H1 (cell line): ENCODE data around the gene DDOST. TPM values are rescaled to one million over a fixed set of nuclear protein-coding genes. Genes with fewer than 3 reads are reported as not detected.

Experiments used
- CTCF ChIA-PET: fragments of 300-600 bp; sonication (Branson Sonifier 250); formaldehyde crosslinking; loops from one replicate; lab custom pipeline; 2021; ENCODE audit not compliant: partially characterized antibody; lab: Charles Lee
- POLR2A ChIA-PET: fragments of 300-600 bp; sonication (Branson Sonifier 250); formaldehyde crosslinking; loops from one replicate; lab custom pipeline; 2021; ENCODE audit warnings: inconsistent platforms; ENCODE audit not compliant: partially characterized antibody; lab: Charles Lee
- DNase-seq, 2 experiments: peaks; one replicate each; pipeline versions ENCODE4 v3.0.0 to v3.0.0-alpha.2; 2010 to 2022; ENCODE audit warnings: low spot score in 2 of 2, low read depth in 1 of 2, mixed read lengths in 1 of 2
- FAIRE-seq: peaks from 2 replicates; lab custom pipeline; 2011; peaks lifted over from hg19 to GRCh38; lab: Jason Lieb, UNC
- H2AFZ ChIP-seq: 2 replicates; pipeline ENCODE4 v1.8.1; 2012; ENCODE audit warnings: low read length, inconsistent platforms
- H2AK5ac ChIP-seq: 2 replicates; pipeline ENCODE4 v1.6.1; 2013; ENCODE audit warnings: low read depth, low read length
- H2BK120ac ChIP-seq: replicated peaks from 2 replicates; pipeline ENCODE3; 2013; ENCODE audit warnings: low read depth, low read length, inconsistent platforms
- H2BK12ac ChIP-seq: 2 replicates; pipeline ENCODE4 v1.6.1; 2013; ENCODE audit warnings: low read depth, low read length
- H2BK15ac ChIP-seq: 2 replicates; pipeline ENCODE4 v1.6.1; 2013; ENCODE audit warnings: low read length
- H2BK20ac ChIP-seq: 2 replicates; pipeline ENCODE4 v1.6.1; 2013; ENCODE audit warnings: low read length
- H2BK5ac ChIP-seq: 2 replicates; pipeline ENCODE4 v1.6.1; 2013; ENCODE audit warnings: low read depth, low read length
- H3K14ac ChIP-seq: 2 replicates; pipeline ENCODE4 v1.6.1; 2013; ENCODE audit warnings: inconsistent platforms; ENCODE audit not compliant: insufficient read length
- H3K18ac ChIP-seq: 2 replicates; pipeline ENCODE4 v1.6.1; 2013; ENCODE audit warnings: low read length; ENCODE audit errors: extremely low read depth
- H3K23ac ChIP-seq: 2 replicates; pipeline ENCODE4 v1.6.1; 2013; ENCODE audit warnings: inconsistent platforms; ENCODE audit not compliant: insufficient read length
- H3K23me2 ChIP-seq: 2 replicates; pipeline ENCODE4 v1.6.1; 2013; ENCODE audit warnings: low read depth, low read length
- H3K27ac ChIP-seq: 2 replicates; pipeline ENCODE4 v1.6.1; 2011; ENCODE audit warnings: low read depth, low read length, inconsistent platforms
- H3K27me3 ChIP-seq, 4 experiments: replicated peaks in 1 of 4; 1 replicate in 1 of 4; 2 replicates in 3 of 4; pipeline versions ENCODE4 v1.6.1 to v1.8.1; 2011 to 2013; ENCODE audit warnings: low read length in 3 of 4, mild to moderate bottlenecking in 3 of 4, inconsistent platforms in 2 of 4, mixed read lengths in 2 of 4, moderate library complexity in 1 of 4; ENCODE audit not compliant: control insufficient read depth in 3 of 4, insufficient read depth in 3 of 4; ENCODE audit errors: extremely low read depth in 1 of 4
- H3K36me3 ChIP-seq, 4 experiments: 2 replicates each; pipeline versions ENCODE4 v1.6.1 to v1.8.1; 2011 to 2013; ENCODE audit warnings: mild to moderate bottlenecking in 4 of 4, low read length in 3 of 4, moderate library complexity in 2 of 4, control low read depth in 1 of 4, inconsistent platforms in 1 of 4; ENCODE audit not compliant: insufficient read depth in 4 of 4, control insufficient read depth in 2 of 4
- H3K4ac ChIP-seq: replicated peaks from 2 replicates; pipeline ENCODE3; 2013; ENCODE audit warnings: low read length, low read depth, mixed read lengths, inconsistent platforms; ENCODE audit not compliant: insufficient read length
- H3K4me1 ChIP-seq, 4 experiments: replicated peaks in 1 of 4; 1 replicate in 1 of 4; 2 replicates in 3 of 4; pipeline versions ENCODE4 v1.6.1 to v1.8.1; 2011 to 2013; ENCODE audit warnings: low read length in 3 of 4, inconsistent platforms in 2 of 4, mixed read lengths in 1 of 4; ENCODE audit not compliant: insufficient read depth in 4 of 4, control insufficient read depth in 3 of 4
- H3K4me2 ChIP-seq, 2 experiments: 2 replicates each; pipeline versions ENCODE4 v1.6.1 to v1.8.1; 2011 to 2013; ENCODE audit warnings: low read depth in 2 of 2, low read length in 2 of 2, control low read depth in 1 of 2, inconsistent platforms in 1 of 2, mild to moderate bottlenecking in 1 of 2; ENCODE audit not compliant: insufficient read depth in 1 of 2
- H3K4me3 ChIP-seq, 4 experiments: fragments of 200-600, 300-600 bp in 1 of 4; sonication (generic), shearing (Covaris generic), sonication (Bioruptor Twin) in 1 of 4; 2 replicates each; pipeline versions ENCODE4 v1.5.1 to v1.8.1; 2011 to 2016; ENCODE audit warnings: low read length in 4 of 4, low read depth in 3 of 4, control low read depth in 2 of 4, inconsistent platforms in 2 of 4, mild to moderate bottlenecking in 2 of 4, mixed read lengths in 1 of 4, moderate library complexity in 1 of 4; ENCODE audit not compliant: insufficient read depth in 2 of 4; ENCODE audit errors: extremely low read depth in 1 of 4
- H3K56ac ChIP-seq: replicated peaks from 2 replicates; pipeline ENCODE3; 2013; ENCODE audit warnings: low read depth, mild to moderate bottlenecking, mixed read lengths, low read length, inconsistent platforms; ENCODE audit not compliant: insufficient read length
- H3K79me1 ChIP-seq: 2 replicates; pipeline ENCODE4 v1.6.1; 2013; ENCODE audit warnings: low read depth, low read length, control low read depth
- H3K79me2 ChIP-seq, 2 experiments: 2 replicates each; pipeline versions ENCODE4 v1.6.1 to v1.8.1; 2012 to 2013; ENCODE audit warnings: low read length in 2 of 2, mild to moderate bottlenecking in 2 of 2, inconsistent platforms in 1 of 2; ENCODE audit not compliant: insufficient read depth in 2 of 2, control insufficient read depth in 1 of 2
- H3K9ac ChIP-seq, 4 experiments: replicated peaks in 1 of 4; 1 replicate in 1 of 4; 2 replicates in 3 of 4; pipeline versions ENCODE4 v1.6.1 to v1.8.1; 2011 to 2013; ENCODE audit warnings: low read depth in 3 of 4, low read length in 3 of 4, control low read depth in 2 of 4, mild to moderate bottlenecking in 2 of 4, moderate library complexity in 2 of 4, inconsistent platforms in 1 of 4; ENCODE audit errors: extremely low read depth in 1 of 4
- H3K9me3 ChIP-seq, 2 experiments: 2 replicates each; pipeline versions ENCODE4 v1.6.1 to v1.8.1; 2012 to 2013; ENCODE audit warnings: mild to moderate bottlenecking in 2 of 2, moderate library complexity in 2 of 2, control low read depth in 1 of 2, inconsistent platforms in 1 of 2, low read depth in 1 of 2, low read length in 1 of 2, mixed read lengths in 1 of 2; ENCODE audit not compliant: insufficient read depth in 2 of 2
- H4K20me1 ChIP-seq, 2 experiments: replicated peaks in 1 of 2; 2 replicates each; pipeline versions ENCODE3 to v1.8.1; 2011 to 2013; ENCODE audit warnings: inconsistent platforms in 2 of 2, low read length in 2 of 2, mild to moderate bottlenecking in 1 of 2; ENCODE audit not compliant: insufficient read depth in 2 of 2, control insufficient read depth in 1 of 2
- H4K5ac ChIP-seq: 2 replicates; pipeline ENCODE4 v1.6.1; 2013; ENCODE audit warnings: low read length, low read depth, mixed read lengths, inconsistent platforms; ENCODE audit not compliant: insufficient read length
- H4K8ac ChIP-seq: 2 replicates; pipeline ENCODE4 v1.8.0; 2013; ENCODE audit warnings: mild to moderate bottlenecking, moderate library complexity, low read length, inconsistent platforms; ENCODE audit not compliant: insufficient read depth; ENCODE audit errors: extremely low read depth
- H4K91ac ChIP-seq: replicated peaks from 2 replicates; pipeline ENCODE3; 2013; ENCODE audit warnings: low read length, mixed read lengths, inconsistent platforms; ENCODE audit not compliant: insufficient read length
- BCL11A ChIP-seq, 2 experiments: IDR thresholded peaks; one replicate each; pipeline ENCODE4 v1.6.1; 2011; ENCODE audit warnings: low read depth in 2 of 2, low read length in 2 of 2, mild to moderate bottlenecking in 2 of 2
- KDM5A ChIP-seq: fragments of 200-600 bp; IDR thresholded peaks from 2 replicates; pipeline ENCODE4 v1.7.1; 2012; ENCODE audit warnings: mild to moderate bottlenecking, low read length, inconsistent platforms, mixed read lengths
- SP1 ChIP-seq: IDR thresholded peaks from 2 replicates; pipeline ENCODE4 v1.6.1; 2011; ENCODE audit warnings: low read depth, low read length
- TAF7 ChIP-seq: optimal IDR thresholded peaks from 2 replicates; pipeline ENCODE3; 2011; ENCODE audit warnings: low read depth, mild to moderate bottlenecking, inconsistent platforms, low read length, moderate library complexity, borderline replicate concordance
- TCF12 ChIP-seq: IDR thresholded peaks from 2 replicates; pipeline ENCODE4 v1.6.1; 2011; ENCODE audit warnings: low read depth, mild to moderate bottlenecking, low read length
- WGBS, 2 experiments: shearing (Covaris generic) in 1 of 2; methylation state at CpG; one replicate each; pipeline versions ENCODE4 v1.1.6 to v1.1.7; 2013 to 2015; ENCODE audit warnings: low lambda C conversion rate in 2 of 2, mixed read lengths in 2 of 2, inconsistent platforms in 1 of 2, low coverage in 1 of 2, missing lambda C conversion rate in 1 of 2; ENCODE audit not compliant: insufficient replicate concordance in 2 of 2, insufficient coverage in 1 of 2, insufficient read length in 1 of 2; ENCODE audit errors: extremely low coverage in 1 of 2, missing lambda C conversion rate in 1 of 2; 5-methylcytosine and 5-hydroxymethylcytosine counted together
- polyA plus RNA-seq, 7 experiments: library from polyadenylated mRNA; depleted of rRNA in 3 of 7; stranded (reverse) in 5 of 7; unstranded in 2 of 7; fragments of >200 nt in 5 of 7; fragments of 200-250 nt in 2 of 7; gene quantifications; 1 replicate in 5 of 7; 2 replicates in 1 of 7; 4 replicates in 1 of 7; pipeline versions ENCODE4 v1.2.1 to v1.2.3, GENCODE V29; 2011 to 2013; ENCODE audit warnings: missing spikeins in 2 of 7, mixed read lengths in 2 of 7
- total RNA-seq: library from RNA; stranded (reverse); fragmentation: NEBNext Ultra II Directional; extraction: Animal tissue kit (Norgen Biotek cat#: 25700); gene quantifications from 2 replicates; pipeline ENCODE4 v1.2.1, GENCODE V29; 2021
- TF ChIP-seq, protein P1 (sequence below): IDR thresholded peaks from 2 replicates; pipeline ENCODE4 v1.6.1; 2011; ENCODE audit warnings: low read length, improper control_type of control experiment

Gene DDOST
- total and polyA plus RNA-seq, 2 of the 8 experiments (the other 6 are each of a cell fraction or from before 2014, with no cell fraction given): 253 to 336 TPM

DNA sequence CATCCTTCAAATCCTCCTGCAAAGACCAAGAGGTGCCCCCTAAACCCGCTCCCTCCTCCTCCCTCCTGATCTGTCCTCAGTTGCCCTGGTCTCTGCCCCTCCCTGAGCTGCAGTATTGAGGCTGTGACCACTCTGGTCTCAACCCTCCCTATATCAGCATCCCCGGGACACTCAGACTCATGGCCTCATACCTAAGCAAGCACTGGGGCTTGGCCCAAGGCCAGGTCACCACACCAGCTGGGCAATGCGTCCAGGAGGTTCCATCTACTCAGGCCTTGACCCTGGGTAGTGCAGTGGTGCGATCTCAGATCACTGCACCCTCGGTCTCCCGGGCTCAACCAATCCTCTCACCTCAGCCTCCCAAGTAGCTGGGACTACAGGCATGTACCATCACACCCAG lies 46.9 kb upstream of the DDOST start:
- no peak overlapping the region for H4K8ac ChIP-seq
- no peak overlapping the region for H2BK5ac ChIP-seq
- no peak overlapping the region for H3K18ac ChIP-seq
- peaks cover 1 to 15% of the 10 kb centered on the region in 2 experiments for H4K20me1 ChIP-seq
- no peak overlapping the region for H2BK12ac ChIP-seq
- no peak overlapping the region for H2AFZ ChIP-seq
- no peaks in the 10 kb centered on the region for H3K9me3 ChIP-seq
- H3K56ac ChIP-seq: no peak overlapping the region
- no peak overlapping the region for H3K4me2 ChIP-seq
- no peaks in the 10 kb centered on the region; a peak in 2 of 8 replicates for H3K36me3 ChIP-seq
- H3K27me3 ChIP-seq: no peaks in the 10 kb centered on the region
- H3K4me3 ChIP-seq: no peak overlapping the region
- H4K91ac ChIP-seq: no peak overlapping the region
- ChIA-PET POLR2A (interaction anchor here (1.0 kb wide), 1 partner anchor 12 kb away, joined by 4 read pairs; no protein-coding TSS in a partner anchor), CTCF (interaction anchor here (0.7 to 4.6 kb wide), 7 partner anchors 8 to 56 kb away, joined by 3 to 29 read pairs (median 4); partner anchors contain the start of genes KIF17 and SH2D5)
- H2BK20ac ChIP-seq: no peak overlapping the region
- no peak overlapping the region for H3K4ac ChIP-seq
- peaks cover 5% of the 10 kb centered on the region; the same call in 1 of the 2 replicates for H3K23me2 ChIP-seq
- H3K9ac ChIP-seq: no peak overlapping the region
- no peaks in the 10 kb centered on the region for H3K4me1 ChIP-seq
- no peak overlapping the region for H3K14ac ChIP-seq
- no peaks in the 10 kb centered on the region for H3K79me1 ChIP-seq
- H3K79me2 ChIP-seq: no peaks in the 10 kb centered on the region
- H3K23ac ChIP-seq: no peak overlapping the region
- WGBS, 2 experiments: 89% methylated on average over 6 of the region's 6 CpGs; no CpG with 5 or more reads in 1 of the 2 experiments
- no peak overlapping the region for H4K5ac ChIP-seq
- H2BK15ac ChIP-seq: no peak overlapping the region
- H2BK120ac ChIP-seq: no peak overlapping the region
- no peak for DNase-seq
- no peak for FAIRE-seq
- H3K27ac ChIP-seq: no peak overlapping the region
- no peak overlapping the region for H2AK5ac ChIP-seq
- TF ChIP-seq BCL11A (IDR thresholded peaks at IDR 0.05; ENCODE audit: low read depth in 2 of 2, low read length in 2 of 2) (no peak), TCF12 (no peak), TAF7 (no peak), SP1 (no peak), KDM5A (no peak)
- TF ChIP-seq, protein P1, sequence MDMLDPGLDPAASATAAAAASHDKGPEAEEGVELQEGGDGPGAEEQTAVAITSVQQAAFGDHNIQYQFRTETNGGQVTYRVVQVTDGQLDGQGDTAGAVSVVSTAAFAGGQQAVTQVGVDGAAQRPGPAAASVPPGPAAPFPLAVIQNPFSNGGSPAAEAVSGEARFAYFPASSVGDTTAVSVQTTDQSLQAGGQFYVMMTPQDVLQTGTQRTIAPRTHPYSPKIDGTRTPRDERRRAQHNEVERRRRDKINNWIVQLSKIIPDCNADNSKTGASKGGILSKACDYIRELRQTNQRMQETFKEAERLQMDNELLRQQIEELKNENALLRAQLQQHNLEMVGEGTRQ: no peak
